MM.1S (cell line): ENCODE results near the gene SHOC2.

Experiments
- EZH2 ChIP-seq: fragments of 300-600 bp; sonication (generic); optimal IDR thresholded peaks from 2 replicates; pipeline ENCODE3; 2017; ENCODE audit warnings: low read depth, mild to moderate bottlenecking, antibody characterized with exemption, low read length, mixed read lengths
- TF ChIP-seq, protein P1 (sequence below): fragments of 300-600 bp; sonication (generic); IDR thresholded peaks from 2 replicates; pipeline ENCODE4 v1.5.1; 2016; ENCODE audit warnings: antibody characterized with exemption, low read length, mixed read lengths

DNA sequence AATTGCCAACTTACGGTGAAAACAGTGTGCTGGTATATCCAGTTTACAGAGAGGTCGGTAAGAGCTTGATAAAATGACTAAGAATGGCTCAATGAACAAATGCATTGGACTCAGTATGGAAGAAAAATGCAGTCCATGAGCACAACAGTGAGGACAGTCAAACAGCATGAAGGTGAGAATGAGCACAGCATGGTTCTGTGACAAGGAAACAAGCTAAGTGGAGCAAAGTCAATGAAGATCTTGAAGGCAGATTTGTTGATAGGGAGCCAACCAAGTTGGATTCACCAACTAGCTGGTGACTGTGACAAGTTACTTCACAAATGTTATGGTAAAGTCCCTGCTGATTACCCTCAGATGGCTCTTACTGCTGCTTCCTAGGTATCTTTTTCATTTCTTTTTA is 75.9 kb downstream of the SHOC2 start:
- TF ChIP-seq, protein P1, sequence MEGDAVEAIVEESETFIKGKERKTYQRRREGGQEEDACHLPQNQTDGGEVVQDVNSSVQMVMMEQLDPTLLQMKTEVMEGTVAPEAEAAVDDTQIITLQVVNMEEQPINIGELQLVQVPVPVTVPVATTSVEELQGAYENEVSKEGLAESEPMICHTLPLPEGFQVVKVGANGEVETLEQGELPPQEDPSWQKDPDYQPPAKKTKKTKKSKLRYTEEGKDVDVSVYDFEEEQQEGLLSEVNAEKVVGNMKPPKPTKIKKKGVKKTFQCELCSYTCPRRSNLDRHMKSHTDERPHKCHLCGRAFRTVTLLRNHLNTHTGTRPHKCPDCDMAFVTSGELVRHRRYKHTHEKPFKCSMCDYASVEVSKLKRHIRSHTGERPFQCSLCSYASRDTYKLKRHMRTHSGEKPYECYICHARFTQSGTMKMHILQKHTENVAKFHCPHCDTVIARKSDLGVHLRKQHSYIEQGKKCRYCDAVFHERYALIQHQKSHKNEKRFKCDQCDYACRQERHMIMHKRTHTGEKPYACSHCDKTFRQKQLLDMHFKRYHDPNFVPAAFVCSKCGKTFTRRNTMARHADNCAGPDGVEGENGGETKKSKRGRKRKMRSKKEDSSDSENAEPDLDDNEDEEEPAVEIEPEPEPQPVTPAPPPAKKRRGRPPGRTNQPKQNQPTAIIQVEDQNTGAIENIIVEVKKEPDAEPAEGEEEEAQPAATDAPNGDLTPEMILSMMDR = no peak
- TF ChIP-seq EZH2 = no peak
